HEK293 (cell line): ENCODE data around the gene NFKBIB.

Experiments
- BCL11B ChIP-seq: fragments of 450-650 bp; formaldehyde crosslinking; IDR thresholded peaks from 2 replicates; pipeline ENCODE4 v1.5.1; 2016; ENCODE audit warnings: low read depth, missing biosample characterization, missing genetic modification characterization
- BCL6B ChIP-seq: fragments of 450-650 bp; formaldehyde crosslinking; IDR thresholded peaks from 2 replicates; pipeline ENCODE4 v1.5.1; 2017; ENCODE audit warnings: missing biosample characterization, missing genetic modification characterization
- GLI2 ChIP-seq: fragments of 450-650 bp; formaldehyde crosslinking; IDR thresholded peaks from 2 replicates; pipeline ENCODE4; 2017; ENCODE audit warnings: missing biosample characterization, missing genetic modification characterization, low read depth, borderline replicate concordance
- PRDM1 ChIP-seq: fragments of 450-650 bp; formaldehyde crosslinking; IDR thresholded peaks from 2 replicates; pipeline ENCODE4; 2016; ENCODE audit warnings: missing biosample characterization, missing genetic modification characterization
- SETDB1 ChIP-seq: IDR thresholded peaks from one replicate; pipeline ENCODE4 v1.6.1; 2017; ENCODE audit warnings: mild to moderate bottlenecking, low read length, moderate library complexity, mixed read lengths; ENCODE audit not compliant: insufficient read length
- SP7 ChIP-seq: fragments of 450-650 bp; formaldehyde crosslinking; IDR thresholded peaks from 2 replicates; pipeline ENCODE4 v1.5.1; 2016; ENCODE audit warnings: missing biosample characterization, missing genetic modification characterization
- ZBTB1 ChIP-seq: fragments of 450-650 bp; formaldehyde crosslinking; IDR thresholded peaks from 2 replicates; pipeline ENCODE4 v1.5.1; 2016; ENCODE audit warnings: missing biosample characterization, missing genetic modification characterization
- ZBTB20 ChIP-seq: fragments of 450-650 bp; formaldehyde crosslinking; IDR thresholded peaks from 2 replicates; pipeline ENCODE4 v1.5.1; 2016; ENCODE audit warnings: missing biosample characterization, missing genetic modification characterization
- ZBTB21 ChIP-seq: fragments of 450-650 bp; formaldehyde crosslinking; IDR thresholded peaks from 2 replicates; pipeline ENCODE4 v1.5.1; 2017; ENCODE audit warnings: missing biosample characterization, missing genetic modification characterization
- ZNF23 ChIP-seq: fragments of 450-650 bp; formaldehyde crosslinking; IDR thresholded peaks from 2 replicates; pipeline ENCODE4 v1.5.1; 2016; ENCODE audit warnings: missing biosample characterization, missing genetic modification characterization, borderline replicate concordance
- ZNF24 ChIP-seq: fragments of 450-650 bp; formaldehyde crosslinking; IDR thresholded peaks from 2 replicates; pipeline ENCODE4 v1.5.1; 2016; ENCODE audit warnings: missing biosample characterization, missing genetic modification characterization
- ZNF324 ChIP-seq: fragments of 450-650 bp; formaldehyde crosslinking; IDR thresholded peaks from 2 replicates; pipeline ENCODE4 v1.5.1; 2016; ENCODE audit warnings: missing biosample characterization, missing genetic modification characterization
- ZNF354C ChIP-seq: fragments of 450-650 bp; formaldehyde crosslinking; IDR thresholded peaks from 2 replicates; pipeline ENCODE4 v1.5.1; 2016; ENCODE audit warnings: missing biosample characterization, missing genetic modification characterization, low read depth, borderline replicate concordance
- ZNF48 ChIP-seq: fragments of 450-650 bp; formaldehyde crosslinking; IDR thresholded peaks from 2 replicates; pipeline ENCODE4 v1.5.1; 2016; ENCODE audit warnings: missing biosample characterization, missing genetic modification characterization
- ZNF501 ChIP-seq: fragments of 450-650 bp; formaldehyde crosslinking; IDR thresholded peaks from 2 replicates; pipeline ENCODE4 v1.5.1; 2016; ENCODE audit warnings: missing biosample characterization, missing genetic modification characterization
- ZNF521 ChIP-seq: fragments of 450-650 bp; formaldehyde crosslinking; IDR thresholded peaks from 2 replicates; pipeline ENCODE4 v1.5.1; 2017; ENCODE audit warnings: missing biosample characterization, mild to moderate bottlenecking, missing genetic modification characterization
- ZNF544 ChIP-seq: fragments of 450-650 bp; formaldehyde crosslinking; IDR thresholded peaks from 2 replicates; pipeline ENCODE4 v1.5.0; 2017; ENCODE audit warnings: missing biosample characterization, missing genetic modification characterization
- ZNF610 ChIP-seq: fragments of 450-650 bp; formaldehyde crosslinking; IDR thresholded peaks from 2 replicates; pipeline ENCODE4 v1.5.1; 2016; ENCODE audit warnings: missing biosample characterization, missing genetic modification characterization, borderline replicate concordance
- ZNF664 ChIP-seq: fragments of 450-650 bp; formaldehyde crosslinking; IDR thresholded peaks from 2 replicates; pipeline ENCODE4 v1.5.1; 2016; ENCODE audit warnings: missing biosample characterization, missing genetic modification characterization
- ZNF747 ChIP-seq: fragments of 450-650 bp; formaldehyde crosslinking; IDR thresholded peaks from 2 replicates; pipeline ENCODE4 v1.5.1; 2016; ENCODE audit warnings: missing biosample characterization, missing genetic modification characterization
- TF ChIP-seq, protein P1 (sequence below): fragments of 450-650 bp; formaldehyde crosslinking; IDR thresholded peaks from 2 replicates; pipeline ENCODE4 v1.5.1; 2017; ENCODE audit warnings: missing biosample characterization, mild to moderate bottlenecking, missing genetic modification characterization, moderate library complexity
- TF ChIP-seq, protein P2 (sequence below): fragments of 450-650 bp; formaldehyde crosslinking; IDR thresholded peaks from 2 replicates; pipeline ENCODE4 v1.5.1; 2016; ENCODE audit warnings: missing biosample characterization, missing genetic modification characterization
- TF ChIP-seq, protein P3 (sequence below): fragments of 450-650 bp; formaldehyde crosslinking; IDR thresholded peaks from 2 replicates; pipeline ENCODE4 v1.5.1; 2016; ENCODE audit warnings: missing biosample characterization, missing genetic modification characterization
- TF ChIP-seq, protein P4 (sequence below): fragments of 450-650 bp; formaldehyde crosslinking; IDR thresholded peaks from 2 replicates; pipeline ENCODE4 v1.5.1; 2016; ENCODE audit warnings: missing biosample characterization, missing genetic modification characterization
- TF ChIP-seq, protein P5 (sequence below): fragments of 450-650 bp; formaldehyde crosslinking; IDR thresholded peaks from 2 replicates; pipeline ENCODE4 v1.5.1; 2016; ENCODE audit warnings: missing biosample characterization, missing genetic modification characterization
- TF ChIP-seq, protein P6 (sequence below): fragments of 450-650 bp; formaldehyde crosslinking; IDR thresholded peaks from 2 replicates; pipeline ENCODE4 v1.5.1; 2016; ENCODE audit warnings: missing biosample characterization, missing genetic modification characterization
- TF ChIP-seq, protein P7 (sequence below): fragments of 450-650 bp; formaldehyde crosslinking; IDR thresholded peaks from 2 replicates; pipeline ENCODE4 v1.5.1; 2017; ENCODE audit warnings: missing biosample characterization, missing genetic modification characterization

NFKBIB gene

DNA sequence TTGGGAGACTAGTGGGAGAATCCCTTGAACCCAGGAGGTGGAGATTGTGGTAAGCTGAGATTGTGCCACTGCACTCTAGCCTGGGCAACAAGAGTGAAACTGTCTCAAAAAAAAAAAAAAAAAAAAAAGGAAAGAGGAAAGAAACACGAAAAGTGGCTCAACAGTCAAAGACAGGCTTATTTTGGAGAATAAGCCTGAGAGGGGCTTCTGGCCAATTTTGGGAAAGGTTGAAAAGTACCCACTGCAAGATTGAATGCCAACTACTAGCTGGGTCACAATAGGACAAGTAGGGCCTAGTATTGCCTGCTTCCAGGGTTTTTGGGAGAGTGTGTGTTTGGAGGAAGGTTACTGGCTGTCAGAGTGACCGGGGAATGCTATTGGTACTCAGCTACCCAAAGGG, 58.5 kb downstream of the NFKBIB start (continued):
- TF ChIP-seq ZNF664 (tag by site-specific recombination) (0 out of 2 replicates have a peak, but pooled peaks have one; percentile 9), GLI2 (tag by site-specific recombination) (no peak), ZNF324 (0 out of 2 replicates have a peak, but pooled peaks have one; percentile 23), PRDM1 (no peak), ZNF354C (tag by site-specific recombination) (no peak), ZBTB21 (0 out of 2 replicates have a peak, but pooled peaks have one; percentile 13), ZNF23 (no peak), BCL11B (tag by site-specific recombination) (no peak), ZBTB1 (tag by site-specific recombination) (no peak), ZNF521 (tag by site-specific recombination) (no peak), SP7 (tag by site-specific recombination) (peak; percentile 27; the same call in 1 of the 2 replicates), ZNF48 (no peak), SETDB1 (peak; percentile 50), ZNF747 (tag by site-specific recombination) (no peak), ZNF610 (tag by site-specific recombination) (peak; percentile 77), ZNF24 (tag by site-specific recombination) (no peak), ZNF501 (no peak), ZBTB20 (no peak), BCL6B (tag by site-specific recombination) (no peak), ZNF544 (tag by site-specific recombination) (no peak)
- TF ChIP-seq, protein P1, sequence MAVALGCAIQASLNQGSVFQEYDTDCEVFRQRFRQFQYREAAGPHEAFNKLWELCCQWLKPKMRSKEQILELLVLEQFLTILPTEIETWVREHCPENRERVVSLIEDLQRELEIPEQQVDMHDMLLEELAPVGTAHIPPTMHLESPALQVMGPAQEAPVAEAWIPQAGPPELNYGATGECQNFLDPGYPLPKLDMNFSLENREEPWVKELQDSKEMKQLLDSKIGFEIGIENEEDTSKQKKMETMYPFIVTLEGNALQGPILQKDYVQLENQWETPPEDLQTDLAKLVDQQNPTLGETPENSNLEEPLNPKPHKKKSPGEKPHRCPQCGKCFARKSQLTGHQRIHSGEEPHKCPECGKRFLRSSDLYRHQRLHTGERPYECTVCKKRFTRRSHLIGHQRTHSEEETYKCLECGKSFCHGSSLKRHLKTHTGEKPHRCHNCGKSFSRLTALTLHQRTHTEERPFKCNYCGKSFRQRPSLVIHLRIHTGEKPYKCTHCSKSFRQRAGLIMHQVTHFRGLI: no peak
- TF ChIP-seq, protein P2, sequence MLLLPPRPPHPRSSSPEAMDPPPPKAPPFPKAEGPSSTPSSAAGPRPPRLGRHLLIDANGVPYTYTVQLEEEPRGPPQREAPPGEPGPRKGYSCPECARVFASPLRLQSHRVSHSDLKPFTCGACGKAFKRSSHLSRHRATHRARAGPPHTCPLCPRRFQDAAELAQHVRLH (tag by site-specific recombination): 0 out of 2 replicates have a peak, but pooled peaks have one; percentile 64
- TF ChIP-seq, protein P3, sequence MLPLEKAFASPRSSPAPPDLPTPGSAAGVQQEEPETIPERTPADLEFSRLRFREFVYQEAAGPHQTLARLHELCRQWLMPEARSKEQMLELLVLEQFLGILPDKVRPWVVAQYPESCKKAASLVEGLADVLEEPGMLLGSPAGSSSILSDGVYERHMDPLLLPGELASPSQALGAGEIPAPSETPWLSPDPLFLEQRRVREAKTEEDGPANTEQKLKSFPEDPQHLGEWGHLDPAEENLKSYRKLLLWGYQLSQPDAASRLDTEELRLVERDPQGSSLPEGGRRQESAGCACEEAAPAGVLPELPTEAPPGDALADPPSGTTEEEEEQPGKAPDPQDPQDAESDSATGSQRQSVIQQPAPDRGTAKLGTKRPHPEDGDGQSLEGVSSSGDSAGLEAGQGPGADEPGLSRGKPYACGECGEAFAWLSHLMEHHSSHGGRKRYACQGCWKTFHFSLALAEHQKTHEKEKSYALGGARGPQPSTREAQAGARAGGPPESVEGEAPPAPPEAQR (tag by site-specific recombination): no peak
- TF ChIP-seq, protein P4, sequence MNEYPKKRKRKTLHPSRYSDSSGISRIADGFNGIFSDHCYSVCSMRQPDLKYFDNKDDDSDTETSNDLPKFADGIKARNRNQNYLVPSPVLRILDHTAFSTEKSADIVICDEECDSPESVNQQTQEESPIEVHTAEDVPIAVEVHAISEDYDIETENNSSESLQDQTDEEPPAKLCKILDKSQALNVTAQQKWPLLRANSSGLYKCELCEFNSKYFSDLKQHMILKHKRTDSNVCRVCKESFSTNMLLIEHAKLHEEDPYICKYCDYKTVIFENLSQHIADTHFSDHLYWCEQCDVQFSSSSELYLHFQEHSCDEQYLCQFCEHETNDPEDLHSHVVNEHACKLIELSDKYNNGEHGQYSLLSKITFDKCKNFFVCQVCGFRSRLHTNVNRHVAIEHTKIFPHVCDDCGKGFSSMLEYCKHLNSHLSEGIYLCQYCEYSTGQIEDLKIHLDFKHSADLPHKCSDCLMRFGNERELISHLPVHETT: no peak
- TF ChIP-seq, protein P5, sequence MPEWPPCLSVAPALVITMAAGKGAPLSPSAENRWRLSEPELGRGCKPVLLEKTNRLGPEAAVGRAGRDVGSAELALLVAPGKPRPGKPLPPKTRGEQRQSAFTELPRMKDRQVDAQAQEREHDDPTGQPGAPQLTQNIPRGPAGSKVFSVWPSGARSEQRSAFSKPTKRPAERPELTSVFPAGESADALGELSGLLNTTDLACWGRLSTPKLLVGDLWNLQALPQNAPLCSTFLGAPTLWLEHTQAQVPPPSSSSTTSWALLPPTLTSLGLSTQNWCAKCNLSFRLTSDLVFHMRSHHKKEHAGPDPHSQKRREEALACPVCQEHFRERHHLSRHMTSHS (tag by site-specific recombination): no peak
- TF ChIP-seq, protein P6, sequence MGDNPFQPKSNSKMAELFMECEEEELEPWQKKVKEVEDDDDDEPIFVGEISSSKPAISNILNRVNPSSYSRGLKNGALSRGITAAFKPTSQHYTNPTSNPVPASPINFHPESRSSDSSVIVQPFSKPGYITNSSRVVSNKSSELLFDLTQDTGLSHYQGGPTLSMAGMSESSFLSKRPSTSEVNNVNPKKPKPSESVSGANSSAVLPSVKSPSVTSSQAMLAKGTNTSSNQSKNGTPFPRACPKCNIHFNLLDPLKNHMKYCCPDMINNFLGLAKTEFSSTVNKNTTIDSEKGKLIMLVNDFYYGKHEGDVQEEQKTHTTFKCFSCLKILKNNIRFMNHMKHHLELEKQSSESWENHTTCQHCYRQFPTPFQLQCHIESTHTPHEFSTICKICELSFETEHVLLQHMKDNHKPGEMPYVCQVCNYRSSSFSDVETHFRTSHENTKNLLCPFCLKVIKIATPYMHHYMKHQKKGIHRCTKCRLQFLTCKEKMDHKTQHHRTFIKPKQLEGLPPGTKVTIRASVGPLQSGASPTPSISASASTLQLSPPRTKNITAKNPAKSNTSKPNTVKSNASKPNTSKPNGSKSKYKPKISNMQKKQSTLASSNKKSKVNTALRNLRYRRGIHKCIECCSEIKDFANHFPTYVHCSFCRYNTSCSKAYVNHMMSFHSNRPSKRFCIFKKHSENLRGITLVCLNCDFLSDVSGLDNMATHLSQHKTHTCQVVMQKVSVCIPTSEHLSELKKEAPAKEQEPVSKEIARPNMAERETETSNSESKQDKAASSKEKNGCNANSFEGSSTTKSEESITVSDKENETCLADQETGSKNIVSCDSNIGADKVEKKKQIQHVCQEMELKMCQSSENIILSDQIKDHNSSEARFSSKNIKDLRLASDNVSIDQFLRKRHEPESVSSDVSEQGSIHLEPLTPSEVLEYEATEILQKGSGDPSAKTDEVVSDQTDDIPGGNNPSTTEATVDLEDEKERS: peak; percentile 99
- TF ChIP-seq, protein P7, sequence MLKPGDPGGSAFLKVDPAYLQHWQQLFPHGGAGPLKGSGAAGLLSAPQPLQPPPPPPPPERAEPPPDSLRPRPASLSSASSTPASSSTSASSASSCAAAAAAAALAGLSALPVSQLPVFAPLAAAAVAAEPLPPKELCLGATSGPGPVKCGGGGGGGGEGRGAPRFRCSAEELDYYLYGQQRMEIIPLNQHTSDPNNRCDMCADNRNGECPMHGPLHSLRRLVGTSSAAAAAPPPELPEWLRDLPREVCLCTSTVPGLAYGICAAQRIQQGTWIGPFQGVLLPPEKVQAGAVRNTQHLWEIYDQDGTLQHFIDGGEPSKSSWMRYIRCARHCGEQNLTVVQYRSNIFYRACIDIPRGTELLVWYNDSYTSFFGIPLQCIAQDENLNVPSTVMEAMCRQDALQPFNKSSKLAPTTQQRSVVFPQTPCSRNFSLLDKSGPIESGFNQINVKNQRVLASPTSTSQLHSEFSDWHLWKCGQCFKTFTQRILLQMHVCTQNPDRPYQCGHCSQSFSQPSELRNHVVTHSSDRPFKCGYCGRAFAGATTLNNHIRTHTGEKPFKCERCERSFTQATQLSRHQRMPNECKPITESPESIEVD (tag by site-specific recombination): no peak
